Activated gamma-delta T cell treated with Interleukin-2 at 50 U/mL for 16 hours (primary cell): ENCODE data around the gene SLC4A7.
A peak's percentile ranks its signal among the peaks of the same experiment; 100 is the strongest.
"Not testable (repeated sequence)": the region's sequence is repeated elsewhere in the genome, so short reads cannot be mapped to it uniquely, and the experiment has no call there.

ENCODE experiments used
- DNase-seq: peaks from one replicate; pipeline ENCODE4 v3.0.0-alpha.2; 2020

SLC4A7 gene

DNA sequence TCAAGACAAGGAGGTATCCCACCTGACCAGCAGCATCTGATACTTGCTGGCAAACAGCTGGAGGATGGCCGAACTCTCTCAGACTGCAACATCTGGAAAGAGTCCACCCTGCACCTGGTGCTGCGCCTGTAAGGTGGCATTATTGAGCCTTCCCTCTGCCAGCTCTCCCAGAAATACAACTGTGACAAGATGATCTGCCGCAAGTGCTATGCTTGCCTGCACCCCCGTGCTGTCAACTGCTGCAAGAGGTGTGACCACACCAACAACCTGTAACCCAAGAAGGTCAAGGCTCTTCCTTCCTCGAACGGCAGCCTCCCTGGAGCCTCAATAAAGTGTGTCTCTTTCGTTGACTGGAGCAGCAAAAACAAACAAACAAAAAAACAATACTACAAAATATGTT, 2.2 kb upstream of the SLC4A7 start:
- no peak for DNase-seq

DNA sequence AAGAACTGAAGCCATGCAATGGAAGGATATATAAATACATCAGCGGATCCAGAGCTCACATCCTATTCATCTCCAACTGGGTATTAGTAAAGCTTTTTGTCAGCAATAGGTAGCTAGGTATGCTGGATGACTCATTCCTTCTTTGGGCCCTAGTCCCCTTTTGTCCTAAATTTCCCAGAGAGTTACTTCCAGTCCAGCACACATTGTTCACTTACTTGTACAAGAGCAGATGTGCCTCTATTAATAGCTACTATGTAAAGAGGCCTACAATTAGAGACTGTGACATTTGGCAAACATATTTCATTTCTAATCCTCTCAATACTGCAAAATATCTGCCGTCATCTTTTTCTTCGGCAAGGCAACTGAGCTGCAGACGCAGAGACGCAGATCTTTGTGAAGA, 1.7 kb upstream of the SLC4A7 start:
- no peak for DNase-seq

DNA sequence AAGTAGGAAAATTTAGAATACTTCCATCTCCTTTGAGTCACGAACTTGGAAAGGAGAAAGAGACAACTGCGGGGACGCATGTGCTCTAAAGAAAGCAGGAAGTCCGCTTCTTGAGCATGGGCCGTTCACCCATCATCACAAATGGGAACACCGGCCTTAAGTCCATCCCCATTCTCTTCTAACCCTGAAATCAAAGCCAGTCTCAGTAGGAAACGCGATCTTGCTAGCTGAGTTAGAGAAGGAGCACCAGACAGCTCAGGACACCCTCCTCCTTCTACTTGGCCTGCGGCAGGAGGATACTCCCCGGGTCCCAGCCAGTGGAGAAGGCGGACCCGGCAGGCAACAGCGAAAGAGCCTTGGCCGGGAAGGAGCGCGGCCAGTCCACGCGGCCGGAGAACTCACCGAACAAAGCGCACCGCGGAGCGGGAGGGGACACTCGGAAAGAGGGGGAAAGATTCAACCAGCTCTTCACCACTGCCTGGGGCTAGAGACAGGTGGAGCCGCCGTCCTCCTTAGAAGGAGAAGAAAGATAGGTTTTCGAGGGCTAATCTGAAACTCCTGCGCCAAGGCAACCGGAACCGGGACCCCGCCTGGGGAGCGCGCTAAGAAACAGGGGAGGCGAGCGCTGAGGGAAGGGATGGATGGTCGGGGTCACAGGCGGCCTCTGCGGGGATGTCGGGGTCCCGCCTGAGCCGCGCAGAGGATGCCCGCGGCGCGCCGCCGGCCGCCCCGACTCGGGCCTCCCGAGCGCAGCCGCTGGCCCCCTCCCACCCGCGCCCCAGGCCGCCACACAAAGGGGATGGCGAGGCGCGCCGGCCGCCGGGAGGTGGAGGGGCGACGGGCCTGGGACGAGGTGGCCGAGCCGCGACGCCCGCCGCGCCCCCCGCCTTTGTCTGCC, 818 bp downstream of the SLC4A7 start:
- DNase-seq: peak; percentile 17

DNA sequence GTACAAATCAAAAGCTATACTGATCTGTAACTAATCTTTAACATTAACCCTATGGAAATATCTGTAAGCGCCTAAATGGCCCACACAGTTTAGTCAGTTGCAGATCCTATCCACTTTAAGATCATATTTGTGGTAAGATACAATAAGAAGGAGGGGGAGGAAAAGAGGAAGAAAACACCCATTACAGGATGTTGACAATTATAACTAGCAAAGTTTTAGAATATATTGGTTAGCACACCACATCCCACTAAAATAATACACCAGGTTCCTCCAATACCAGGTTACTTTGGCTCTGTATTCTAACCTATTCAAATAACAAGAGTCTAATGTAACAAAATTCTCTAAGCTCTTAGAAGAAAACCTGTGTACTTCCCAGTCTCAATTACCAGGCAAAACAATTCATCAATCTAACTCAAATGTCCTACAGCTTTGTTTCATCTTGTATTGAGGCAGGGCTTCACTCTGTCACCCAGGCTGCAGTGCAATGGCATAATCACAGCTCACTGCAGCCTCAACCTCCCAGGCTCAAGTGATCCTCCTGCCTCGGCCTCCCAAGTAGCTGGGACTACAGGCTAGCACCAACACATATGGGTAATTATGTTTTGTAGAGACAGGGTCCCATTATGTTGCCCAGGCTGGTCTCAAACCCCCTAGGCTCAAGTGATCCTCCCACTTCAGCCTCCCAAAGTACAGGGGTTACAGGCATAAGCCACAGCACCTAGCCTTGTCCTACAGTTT, 4.2 kb downstream of the SLC4A7 start:
- no peak for DNase-seq

DNA sequence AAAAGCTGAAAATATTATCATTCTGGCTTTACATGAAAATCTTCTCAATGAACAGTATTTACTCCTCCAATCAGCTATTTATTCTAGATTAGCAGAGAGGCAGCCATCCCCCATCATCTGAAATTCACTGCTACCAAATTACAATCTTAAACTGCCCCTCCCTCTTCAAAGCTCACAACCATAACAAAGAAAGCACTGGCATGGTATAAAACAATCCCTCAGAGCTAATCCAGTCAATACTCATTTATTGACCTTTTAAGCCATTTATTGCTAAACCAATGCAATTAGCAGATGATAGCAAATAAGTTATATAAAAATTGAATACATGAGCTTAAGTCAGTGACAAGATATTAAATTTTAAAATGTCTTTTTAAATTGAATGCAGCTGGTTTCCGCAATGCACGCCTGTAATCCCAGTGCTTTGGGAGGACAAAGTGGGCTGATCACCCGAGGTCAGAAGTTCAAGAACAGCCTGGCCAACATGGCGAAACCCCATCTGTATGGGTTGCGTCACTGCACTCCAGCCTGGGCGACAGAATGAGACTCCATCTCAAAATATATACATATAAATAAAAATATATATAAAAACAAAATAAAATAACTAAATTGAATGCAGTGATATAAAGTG, 12.1 kb downstream of the SLC4A7 start:
- no peak for DNase-seq

DNA sequence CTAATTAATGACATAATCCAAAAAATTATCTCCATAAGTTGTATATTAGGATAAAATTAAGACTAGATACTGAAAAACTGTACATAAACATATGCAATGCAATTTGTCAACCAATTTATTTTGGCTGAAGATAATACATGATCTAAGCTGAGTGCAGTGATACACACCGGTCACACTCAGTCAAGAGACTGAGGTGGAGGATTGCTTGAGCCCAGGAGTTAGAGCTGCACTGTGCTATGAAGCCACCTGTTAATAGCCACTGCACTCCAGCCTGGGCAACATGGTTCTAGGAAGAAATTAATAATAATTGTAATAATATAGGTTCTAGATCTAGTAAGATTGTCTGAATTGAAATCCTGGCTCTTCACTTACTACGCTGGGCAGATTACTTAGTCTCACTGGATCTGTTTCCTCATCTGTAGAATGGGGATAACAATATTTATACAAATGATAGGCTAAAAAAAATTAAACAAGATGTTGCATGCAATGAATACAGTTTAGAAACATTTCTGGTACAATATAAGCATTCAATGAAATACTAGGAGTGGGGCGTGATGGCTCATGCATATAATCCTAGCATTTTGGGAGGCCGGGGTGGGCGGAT, 15.8 kb downstream of the SLC4A7 start:
- DNase-seq: no peak

DNA sequence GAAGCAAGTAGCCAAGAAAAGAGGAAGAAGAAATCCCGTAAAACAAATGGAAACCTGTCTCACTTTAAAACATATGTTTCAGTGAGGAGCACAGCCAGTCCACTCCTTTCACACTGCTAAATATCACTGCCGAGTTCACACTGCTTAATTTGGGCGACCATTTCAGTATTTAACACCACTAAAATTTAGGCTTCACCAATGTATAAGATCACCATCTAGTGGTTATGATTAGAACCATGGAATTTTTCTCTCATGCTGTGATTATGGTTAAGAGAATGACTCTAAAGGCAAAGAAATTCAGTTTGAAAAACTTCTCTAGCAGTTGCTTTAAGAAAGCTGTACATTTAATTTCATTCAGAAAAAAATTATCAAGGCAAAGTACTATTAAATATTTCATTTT, 16.6 kb downstream of the SLC4A7 start:
- no peak for DNase-seq

DNA sequence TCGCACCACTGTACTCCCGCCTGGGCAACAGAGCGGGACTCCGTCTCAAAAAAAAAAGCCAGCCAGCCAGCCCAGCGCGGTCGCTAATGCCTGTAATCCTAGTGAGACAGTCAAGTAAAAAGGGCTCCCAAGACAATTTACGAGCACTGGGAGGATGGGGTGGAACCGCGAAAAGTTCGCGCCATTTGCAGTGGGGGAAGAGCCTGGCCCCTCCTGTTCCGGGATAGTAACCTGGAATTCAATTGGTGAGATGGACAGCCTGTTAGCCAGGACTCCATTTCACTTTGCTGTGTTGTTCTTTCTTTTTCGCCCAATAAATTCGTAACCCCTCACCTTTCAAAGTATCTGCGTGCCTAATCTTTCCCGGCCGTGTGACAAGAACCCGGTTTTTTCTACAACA, 19.5 kb downstream of the SLC4A7 start:
- no peak for DNase-seq

DNA sequence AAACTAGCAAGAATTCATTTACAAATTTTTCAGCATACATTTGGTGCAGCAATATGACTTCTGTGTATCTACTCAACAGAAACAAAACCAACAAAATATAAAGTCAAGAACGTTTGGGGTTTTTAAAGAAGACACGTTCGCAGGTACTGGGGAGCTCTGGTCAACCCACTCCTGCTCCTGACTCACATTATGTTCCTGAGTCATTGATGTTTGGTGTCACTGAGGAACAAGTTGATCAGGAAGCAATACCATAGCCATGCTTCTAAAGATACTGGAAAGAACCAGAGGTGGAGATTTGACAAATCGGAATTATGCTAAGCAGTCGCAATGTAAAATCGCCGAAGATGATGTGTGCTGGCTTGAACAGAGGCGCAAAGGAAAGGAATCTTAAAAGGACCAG, 22.0 kb downstream of the SLC4A7 start:
- DNase-seq: no peak

DNA sequence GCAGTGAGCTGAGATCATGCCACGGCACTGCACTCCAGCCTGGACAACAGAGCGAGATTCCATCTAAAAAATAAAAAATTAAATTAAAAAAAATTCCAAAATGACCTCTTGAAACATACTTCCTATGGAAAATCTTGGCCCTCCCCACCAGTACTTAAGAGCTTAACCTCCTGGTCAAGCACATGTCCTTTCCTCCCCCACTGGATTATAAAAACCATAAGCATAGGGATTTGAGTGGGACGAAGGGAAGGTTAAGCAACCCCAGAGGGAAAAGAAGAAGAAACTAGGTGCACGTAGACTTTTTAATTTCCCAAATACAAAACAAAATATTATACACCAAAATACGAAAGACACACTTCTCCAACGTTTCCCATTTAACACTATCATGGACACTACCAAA, 25.3 kb downstream of the SLC4A7 start:
- DNase-seq: no peak

DNA sequence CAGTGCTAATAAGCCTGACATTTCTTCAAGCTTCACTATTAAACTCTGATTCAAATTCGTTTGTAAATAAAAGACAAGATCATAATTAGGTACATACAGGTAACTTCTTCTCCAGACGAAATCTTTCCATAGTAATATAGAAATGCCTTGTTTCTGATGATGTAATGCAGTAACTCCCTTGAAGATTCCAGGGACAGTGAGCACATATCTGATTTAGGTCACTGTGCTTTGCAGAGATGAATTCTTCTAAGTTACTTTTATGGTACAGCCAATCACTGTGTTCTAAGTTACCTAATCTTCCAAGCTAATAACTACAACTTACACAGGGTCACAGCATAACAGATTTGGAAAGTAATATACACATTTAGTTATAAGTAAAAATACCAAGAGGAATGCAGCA, 27.6 kb downstream of the SLC4A7 start:
- no peak for DNase-seq

DNA sequence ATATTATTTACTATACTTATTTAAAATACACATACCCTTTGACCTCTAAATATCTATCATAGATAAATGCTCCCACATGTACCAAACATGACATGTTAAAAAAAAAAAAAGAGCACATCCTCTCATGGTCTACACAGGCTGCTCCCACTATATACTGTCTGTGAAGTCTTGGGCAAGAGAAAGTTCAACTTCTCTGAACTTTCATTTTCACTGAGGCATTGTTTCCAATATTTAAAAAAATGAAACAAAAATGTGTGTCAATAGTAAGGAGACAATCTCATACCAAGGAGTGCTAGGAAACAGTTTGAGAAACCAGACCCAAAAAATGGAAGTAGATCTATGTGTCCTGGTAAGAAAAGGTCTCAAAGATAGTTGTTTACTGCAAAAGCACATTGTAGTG, 29.3 kb downstream of the SLC4A7 start:
- no peak for DNase-seq

DNA sequence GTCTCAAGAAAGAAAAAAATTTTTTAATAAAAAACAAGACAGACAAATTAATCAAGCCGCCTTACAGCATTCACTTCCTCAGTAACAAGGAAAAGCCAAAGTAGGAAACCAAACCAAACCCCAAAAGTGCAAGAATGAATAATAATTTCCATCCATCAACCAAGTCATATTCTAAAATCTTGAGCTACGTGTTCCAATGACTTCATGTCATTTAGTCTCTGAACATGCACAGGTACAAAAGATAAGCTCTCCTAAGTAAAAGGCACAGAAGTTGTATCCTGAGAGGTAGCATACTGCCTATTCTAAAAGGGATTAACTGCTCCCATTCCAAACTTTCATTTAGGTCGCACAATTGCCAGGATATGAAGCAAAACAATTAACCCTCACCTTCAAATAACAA, 29.7 kb downstream of the SLC4A7 start:
- no peak for DNase-seq

DNA sequence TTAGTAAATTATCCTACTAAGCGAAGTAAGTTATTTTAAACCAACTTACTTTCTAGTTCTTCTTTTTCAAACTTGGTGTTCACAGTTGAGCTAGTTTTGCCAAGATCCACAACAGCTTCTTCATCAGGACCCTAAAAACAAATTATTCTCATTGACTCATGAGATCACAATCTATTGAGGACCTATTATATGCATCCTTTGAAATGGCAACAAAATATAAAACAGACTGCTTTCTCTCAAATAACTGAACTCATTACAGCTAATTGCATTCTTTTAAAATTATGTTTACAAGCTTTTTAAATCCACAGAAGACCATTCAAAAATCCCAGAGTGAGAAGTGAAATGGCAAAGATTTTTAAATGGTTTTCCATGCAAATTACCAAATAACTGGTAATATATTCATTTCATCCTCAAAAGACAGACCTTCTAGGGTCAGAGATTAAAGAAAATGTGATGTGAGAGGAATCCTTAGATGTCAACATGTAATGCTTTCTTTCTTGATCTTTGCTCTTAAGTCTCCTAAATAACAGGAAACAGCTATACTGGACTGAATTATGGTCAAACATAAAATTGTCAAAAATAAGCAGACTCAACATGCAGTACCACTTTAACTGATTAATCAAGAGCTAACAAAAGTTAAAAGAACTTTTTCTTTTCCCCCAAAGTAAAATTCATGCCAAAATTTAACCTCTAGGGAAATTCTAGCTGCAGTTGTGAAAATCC, 31.7 kb downstream of the SLC4A7 start:
- no peak for DNase-seq

DNA sequence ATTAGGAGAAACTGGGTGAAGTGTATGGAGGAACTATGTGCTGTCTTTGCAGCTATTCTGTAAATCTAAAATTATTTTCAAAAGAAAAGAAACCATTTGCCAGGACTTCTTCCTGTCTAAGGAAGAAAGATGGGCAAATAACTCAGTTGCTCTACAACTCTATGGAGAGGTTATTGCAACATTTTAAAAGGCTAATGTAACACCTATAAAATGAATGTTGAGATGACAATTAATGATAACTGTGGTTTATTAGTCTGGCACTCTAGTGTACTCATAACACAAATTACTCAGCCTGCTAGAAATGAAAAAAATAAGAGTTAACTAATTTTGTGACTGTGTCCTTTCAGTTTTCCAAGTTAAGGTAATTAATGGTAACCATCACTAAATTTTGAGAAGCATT, 32.3 kb downstream of the SLC4A7 start:
- no peak for DNase-seq

DNA sequence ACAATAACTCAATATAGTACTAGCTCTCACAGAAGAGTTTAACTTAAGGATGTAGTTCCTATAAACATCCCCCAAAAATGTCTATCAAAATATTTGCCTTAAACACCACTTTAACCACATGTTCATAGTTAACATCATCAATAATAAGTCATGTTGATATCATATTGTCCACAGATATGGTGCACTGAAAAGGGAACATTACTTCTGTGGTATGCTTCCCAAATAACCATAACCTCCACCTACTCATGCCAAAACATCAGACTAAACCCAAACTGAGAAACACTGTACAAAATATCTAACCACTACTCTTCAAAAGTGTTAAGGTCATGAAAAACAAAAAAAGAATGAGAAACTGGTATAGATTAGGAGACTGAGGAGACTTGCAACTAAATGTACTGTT, 32.9 kb downstream of the SLC4A7 start:
- no peak for DNase-seq

DNA sequence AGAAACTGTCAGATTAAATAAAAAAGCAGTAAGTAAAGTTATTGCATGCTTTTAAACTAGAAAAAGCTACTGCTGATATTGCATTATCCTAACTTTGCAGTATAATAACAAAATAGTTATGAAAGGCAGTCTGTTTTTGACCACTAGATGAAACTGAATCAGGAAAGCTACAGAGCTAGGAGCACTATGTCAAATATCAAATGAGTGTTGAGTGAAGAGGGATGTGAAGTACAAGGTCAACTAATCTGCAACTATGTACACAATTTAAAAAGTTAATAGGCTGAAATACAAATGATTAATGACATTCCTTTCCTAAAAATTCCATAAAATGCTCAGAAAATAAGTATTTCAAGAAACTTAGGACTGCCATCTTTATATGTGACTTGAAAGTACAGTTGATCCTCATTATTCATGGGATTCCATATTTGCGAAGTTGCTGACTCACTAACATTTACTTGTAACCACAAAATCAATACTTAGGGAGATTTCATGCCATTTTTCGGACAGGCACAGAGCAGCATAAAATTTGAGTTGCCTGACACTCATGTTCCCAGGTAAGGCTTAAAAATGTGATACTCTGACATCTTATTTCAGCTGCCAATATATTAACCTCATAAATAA, 34.5 kb downstream of the SLC4A7 start:
- no peak for DNase-seq

DNA sequence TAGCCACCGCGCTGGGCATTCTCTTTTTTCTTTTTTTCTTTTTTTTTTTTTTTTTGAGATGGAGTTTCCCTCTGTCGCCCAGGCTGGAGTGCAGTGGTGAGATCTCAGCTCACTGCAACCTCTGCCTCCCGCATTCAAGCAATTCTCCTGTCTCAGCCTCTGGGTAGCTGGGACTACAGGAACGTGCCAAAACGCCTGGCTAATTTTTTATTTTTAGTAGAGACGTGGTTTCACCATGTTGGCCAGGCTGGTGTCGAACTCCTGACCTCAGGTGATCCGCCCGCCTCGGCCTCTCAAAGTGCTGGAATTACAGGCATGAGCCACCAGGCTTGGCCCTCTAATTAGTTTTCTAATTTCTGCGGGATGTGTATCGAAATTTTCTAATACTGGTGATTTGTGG, 41.2 kb downstream of the SLC4A7 start:
- not testable (repeated sequence) for DNase-seq

DNA sequence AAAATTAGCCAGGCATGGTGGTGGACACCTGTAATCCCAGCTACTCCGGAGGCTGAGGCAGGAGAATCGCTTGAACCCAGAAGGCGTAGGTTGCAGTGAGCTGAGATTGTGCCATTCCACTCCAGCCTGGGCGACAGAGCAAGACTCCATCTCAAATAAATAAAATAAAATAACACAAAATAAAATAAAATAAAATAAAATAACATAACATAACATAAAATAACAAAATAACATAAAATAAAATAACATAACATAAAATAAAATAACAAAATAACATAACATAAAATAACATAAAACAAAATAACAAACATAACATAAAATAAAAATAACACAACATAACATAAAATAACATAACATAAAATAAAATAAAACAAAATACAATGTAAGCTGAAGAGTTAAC, 45.8 kb downstream of the SLC4A7 start:
- DNase-seq: not testable (repeated sequence)

DNA sequence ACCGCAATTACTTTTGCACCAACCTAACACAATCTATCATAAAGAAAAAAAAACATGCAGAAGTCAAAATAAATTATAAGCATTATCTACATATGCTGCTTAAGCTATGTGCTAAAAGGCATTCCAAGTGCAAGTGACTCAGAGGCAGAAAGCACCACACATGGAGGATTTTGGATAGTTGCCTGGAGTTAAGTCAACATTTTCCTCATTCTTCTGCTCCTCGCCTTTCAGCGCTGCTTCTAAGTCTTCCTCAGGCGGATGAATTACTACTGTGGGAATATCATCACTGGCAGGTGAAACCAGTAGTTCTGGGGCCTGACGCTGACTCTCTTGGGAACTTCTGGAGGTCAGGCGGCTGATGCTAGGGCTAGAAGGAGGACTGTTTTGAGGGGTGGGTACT, 53.1 kb downstream of the SLC4A7 start:
- DNase-seq: no peak

DNA sequence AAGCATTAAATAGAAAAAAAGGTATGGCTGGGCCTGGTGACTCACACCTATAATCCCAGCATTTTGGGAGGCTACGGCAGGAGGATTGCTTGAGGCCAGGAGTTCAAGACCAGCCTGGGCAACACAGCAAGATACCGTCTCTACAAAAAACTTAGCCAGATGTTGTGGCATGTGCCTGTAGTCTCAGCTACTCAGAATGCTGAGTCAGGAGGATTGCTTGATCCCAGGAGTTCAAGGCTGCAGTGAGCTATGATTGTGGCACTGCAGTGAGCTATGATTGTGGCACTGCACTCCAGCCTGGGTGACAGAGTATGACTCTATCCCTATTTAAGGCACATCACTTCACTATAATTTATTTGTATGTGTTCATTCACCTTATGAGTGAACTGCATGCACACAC, 54.3 kb downstream of the SLC4A7 start:
- no peak for DNase-seq

DNA sequence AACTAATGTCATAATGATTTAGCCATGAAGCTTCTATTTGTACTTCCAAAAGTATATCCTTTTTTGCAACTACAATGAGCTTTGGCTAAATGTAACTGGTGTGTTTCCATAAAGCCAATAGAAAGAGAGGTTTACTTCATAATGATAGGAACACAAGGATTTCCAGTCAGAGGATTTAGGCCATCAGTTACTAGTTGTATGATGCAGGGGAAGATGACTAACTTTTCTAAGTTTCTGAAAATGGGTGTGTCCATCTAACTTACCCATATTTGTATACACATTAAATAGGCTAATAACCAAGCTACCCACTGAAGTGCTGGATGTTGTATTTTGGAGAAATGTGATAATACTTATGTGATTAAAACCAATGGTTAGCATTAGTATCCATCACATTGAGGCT, 55.7 kb downstream of the SLC4A7 start:
- no peak for DNase-seq
